ENCODE results near the gene ERICH3. TPM values are rescaled to one million over a fixed set of nuclear protein-coding genes. Genes with fewer than 3 reads are reported as not detected.

ERICH3 gene
- total and polyA plus RNA-seq, 4 donors: 0.04 to 0.08 (median 0.05) TPM

GRCh38 chr1:74530892-74531291 lies 142.7 kb downstream of the ERICH3 start (continued):
- TF ChIP-seq ZBTB33 (IDR thresholded peaks at IDR 0.05) (no peak), FOXA1 (IDR thresholded peaks at IDR 0.05) (no peak), FOXA2 (IDR thresholded peaks at IDR 0.05) (no peak), NR2F2 (IDR thresholded peaks at IDR 0.05) (no peak)

DNA sequence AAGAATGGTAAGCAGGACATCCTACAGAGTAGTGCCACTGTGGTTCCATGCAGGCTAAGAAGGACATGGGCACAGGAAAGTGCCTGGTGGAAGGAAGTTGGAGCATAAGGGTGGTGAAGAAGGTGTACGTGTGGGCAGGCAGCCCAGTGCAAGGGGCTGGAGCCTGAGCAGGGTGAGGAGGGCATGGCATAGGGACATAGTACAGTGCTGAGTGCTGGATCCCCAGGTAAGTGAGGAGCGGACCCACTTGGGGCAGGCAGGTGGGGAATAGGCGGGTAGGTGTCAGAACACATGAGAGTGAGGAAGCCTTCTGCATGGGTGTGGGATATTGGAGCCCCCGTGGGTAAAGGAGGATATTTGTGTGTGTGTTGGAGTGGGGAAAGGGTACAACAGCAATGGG lies 145.5 kb downstream of the ERICH3 start:
- H3K36me3 ChIP-seq (ENCODE audit: control insufficient read depth in 4 of 4, insufficient read depth in 3 of 4, low read depth in 1 of 4, low read length in 3 of 4): no peaks in the 10 kb centered on the region
- no peaks in the 10 kb centered on the region for H3K9me3 ChIP-seq (ENCODE audit: control insufficient read depth in 4 of 4, low read length in 3 of 4)
- peaks cover 0 to 2% (median 0%) of the 10 kb centered on the region in 4 donors for H3K4me1 ChIP-seq (ENCODE audit: control insufficient read depth in 4 of 4, insufficient read depth in 4 of 4, low read length in 3 of 4)
- no peaks in the 10 kb centered on the region for H3K27me3 ChIP-seq (ENCODE audit: control insufficient read depth in 4 of 4, insufficient read depth in 4 of 4, low read length in 3 of 4)
- no peak for DNase-seq (ENCODE audit: low spot score)
- WGBS: 85% methylated on average over 4 of the region's 4 CpGs
- H3K4me3 ChIP-seq (ENCODE audit: low read depth in 1 of 3, low read length in 3 of 3): no peak overlapping the region
- H3K9ac ChIP-seq (ENCODE audit: low read depth in 1 of 2, low read length in 2 of 2): no peak overlapping the region
- H3K27ac ChIP-seq (ENCODE audit: low read depth in 1 of 2, low read length in 2 of 2): no peak overlapping the region
- TF ChIP-seq FOXA1 (IDR thresholded peaks at IDR 0.05) (no peak), EGR1 (IDR thresholded peaks at IDR 0.05; ENCODE audit: low read depth in 2 of 2) (no peak), FOXA2 (IDR thresholded peaks at IDR 0.05) (no peak), NR2F2 (IDR thresholded peaks at IDR 0.05) (no peak), MAX (IDR thresholded peaks at IDR 0.05) (no peak), HNF4G (IDR thresholded peaks at IDR 0.05) (no peak), HNF4A (conservative IDR thresholded peaks at IDR 0.05) (no peak), RXRA (IDR thresholded peaks at IDR 0.05) (no peak), SP1 (IDR thresholded peaks at IDR 0.05) (no peak), RAD21 (IDR thresholded peaks at IDR 0.05) (no peak), GABPA (IDR thresholded peaks at IDR 0.05 in 1 of 2, conservative IDR thresholded peaks at IDR 0.05 in 1 of 2) (no peak), TAF1 (conservative IDR thresholded peaks at IDR 0.05) (no peak), YY1 (IDR thresholded peaks at IDR 0.05) (no peak)
- TF ChIP-seq, protein P1, sequence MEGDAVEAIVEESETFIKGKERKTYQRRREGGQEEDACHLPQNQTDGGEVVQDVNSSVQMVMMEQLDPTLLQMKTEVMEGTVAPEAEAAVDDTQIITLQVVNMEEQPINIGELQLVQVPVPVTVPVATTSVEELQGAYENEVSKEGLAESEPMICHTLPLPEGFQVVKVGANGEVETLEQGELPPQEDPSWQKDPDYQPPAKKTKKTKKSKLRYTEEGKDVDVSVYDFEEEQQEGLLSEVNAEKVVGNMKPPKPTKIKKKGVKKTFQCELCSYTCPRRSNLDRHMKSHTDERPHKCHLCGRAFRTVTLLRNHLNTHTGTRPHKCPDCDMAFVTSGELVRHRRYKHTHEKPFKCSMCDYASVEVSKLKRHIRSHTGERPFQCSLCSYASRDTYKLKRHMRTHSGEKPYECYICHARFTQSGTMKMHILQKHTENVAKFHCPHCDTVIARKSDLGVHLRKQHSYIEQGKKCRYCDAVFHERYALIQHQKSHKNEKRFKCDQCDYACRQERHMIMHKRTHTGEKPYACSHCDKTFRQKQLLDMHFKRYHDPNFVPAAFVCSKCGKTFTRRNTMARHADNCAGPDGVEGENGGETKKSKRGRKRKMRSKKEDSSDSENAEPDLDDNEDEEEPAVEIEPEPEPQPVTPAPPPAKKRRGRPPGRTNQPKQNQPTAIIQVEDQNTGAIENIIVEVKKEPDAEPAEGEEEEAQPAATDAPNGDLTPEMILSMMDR (IDR thresholded peaks at IDR 0.05; ENCODE audit: low read depth, low read length, missing input control): no peak
- TF ChIP-seq, protein P2, sequence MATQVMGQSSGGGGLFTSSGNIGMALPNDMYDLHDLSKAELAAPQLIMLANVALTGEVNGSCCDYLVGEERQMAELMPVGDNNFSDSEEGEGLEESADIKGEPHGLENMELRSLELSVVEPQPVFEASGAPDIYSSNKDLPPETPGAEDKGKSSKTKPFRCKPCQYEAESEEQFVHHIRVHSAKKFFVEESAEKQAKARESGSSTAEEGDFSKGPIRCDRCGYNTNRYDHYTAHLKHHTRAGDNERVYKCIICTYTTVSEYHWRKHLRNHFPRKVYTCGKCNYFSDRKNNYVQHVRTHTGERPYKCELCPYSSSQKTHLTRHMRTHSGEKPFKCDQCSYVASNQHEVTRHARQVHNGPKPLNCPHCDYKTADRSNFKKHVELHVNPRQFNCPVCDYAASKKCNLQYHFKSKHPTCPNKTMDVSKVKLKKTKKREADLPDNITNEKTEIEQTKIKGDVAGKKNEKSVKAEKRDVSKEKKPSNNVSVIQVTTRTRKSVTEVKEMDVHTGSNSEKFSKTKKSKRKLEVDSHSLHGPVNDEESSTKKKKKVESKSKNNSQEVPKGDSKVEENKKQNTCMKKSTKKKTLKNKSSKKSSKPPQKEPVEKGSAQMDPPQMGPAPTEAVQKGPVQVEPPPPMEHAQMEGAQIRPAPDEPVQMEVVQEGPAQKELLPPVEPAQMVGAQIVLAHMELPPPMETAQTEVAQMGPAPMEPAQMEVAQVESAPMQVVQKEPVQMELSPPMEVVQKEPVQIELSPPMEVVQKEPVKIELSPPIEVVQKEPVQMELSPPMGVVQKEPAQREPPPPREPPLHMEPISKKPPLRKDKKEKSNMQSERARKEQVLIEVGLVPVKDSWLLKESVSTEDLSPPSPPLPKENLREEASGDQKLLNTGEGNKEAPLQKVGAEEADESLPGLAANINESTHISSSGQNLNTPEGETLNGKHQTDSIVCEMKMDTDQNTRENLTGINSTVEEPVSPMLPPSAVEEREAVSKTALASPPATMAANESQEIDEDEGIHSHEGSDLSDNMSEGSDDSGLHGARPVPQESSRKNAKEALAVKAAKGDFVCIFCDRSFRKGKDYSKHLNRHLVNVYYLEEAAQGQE (IDR thresholded peaks at IDR 0.05): no peak

All from liver (tissue), 9 donors.